Stimulated activated CD8-positive, alpha-beta memory T cell treated with anti-CD3 and anti-CD28 coated beads, Interleukin-2, amount 100 ng/mL, for 48 hours (primary cell): ENCODE results near the gene PI4K2A.
A peak's percentile ranks its signal among the peaks of the same experiment; 100 is the strongest.
"Not testable (repeated sequence)": the region's sequence is repeated elsewhere in the genome, so short reads cannot be mapped to it uniquely, and the experiment has no call there.

Source experiments
- DNase-seq, 2 donors: peaks; one replicate each; pipeline ENCODE4 v3.0.0-alpha.2; 2020; ENCODE audit warnings: low read depth in 2 of 2

Gene PI4K2A

DNA sequence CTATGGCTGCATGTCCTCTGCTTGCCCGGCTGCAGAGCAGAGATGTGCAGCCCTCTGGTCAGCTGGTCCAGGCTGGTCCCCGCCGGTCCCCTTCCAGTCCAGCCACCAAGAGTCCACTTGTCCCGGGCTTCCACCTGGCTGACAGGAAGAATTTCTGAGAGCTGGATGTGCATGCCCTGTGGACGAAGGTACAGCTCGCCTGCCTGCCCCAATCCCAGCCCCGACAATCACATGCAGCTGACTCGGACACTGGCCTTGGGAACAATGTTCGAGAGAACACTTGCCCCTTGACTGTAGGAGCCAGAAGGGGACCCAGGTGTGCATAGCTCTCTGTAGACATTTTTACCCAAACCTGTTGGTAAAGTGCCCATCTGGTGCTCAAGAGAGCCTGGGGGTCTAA, 34.8 kb downstream of the PI4K2A start:
- DNase-seq = no peak

DNA sequence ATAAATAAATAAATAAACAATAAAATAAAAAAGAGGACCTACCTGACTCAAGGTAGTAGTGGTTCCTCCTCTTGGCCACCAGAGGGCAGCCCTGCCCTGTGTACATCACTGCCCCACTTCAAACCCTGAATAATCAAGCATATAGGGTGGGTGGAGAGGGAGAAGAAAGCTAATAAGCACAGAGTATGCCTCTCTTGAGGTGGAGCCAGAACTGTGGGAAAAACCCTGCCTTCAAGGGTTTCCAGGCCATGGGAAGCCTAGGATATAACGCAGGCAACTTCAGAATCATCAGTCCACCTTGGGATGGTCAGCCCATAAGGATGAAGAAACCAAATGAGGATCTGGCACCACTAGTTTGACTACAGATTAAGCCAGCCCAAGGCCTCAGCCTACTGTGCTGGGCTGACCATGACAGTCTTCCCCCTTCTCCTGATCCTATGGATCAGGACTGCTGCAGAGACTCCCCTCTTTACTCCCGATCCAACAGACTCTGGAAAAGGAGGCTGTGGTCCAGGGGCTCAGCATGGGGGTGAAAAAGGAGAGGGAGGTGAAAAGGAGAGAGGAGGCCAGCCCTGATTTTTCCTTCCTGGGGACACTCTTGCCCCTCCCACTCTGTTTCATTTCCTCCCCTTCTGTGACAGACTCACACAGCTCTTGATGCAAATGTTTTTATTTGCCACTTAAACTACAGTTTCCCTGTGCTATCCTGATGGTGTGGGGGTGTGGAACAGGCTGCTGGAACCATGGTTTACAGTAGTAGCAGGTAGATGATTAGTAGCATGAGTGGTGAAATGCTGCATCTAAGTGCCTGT, 36.5 kb downstream of the PI4K2A start:
- DNase-seq = peak in 1 of 2 donors; percentile 10

DNA sequence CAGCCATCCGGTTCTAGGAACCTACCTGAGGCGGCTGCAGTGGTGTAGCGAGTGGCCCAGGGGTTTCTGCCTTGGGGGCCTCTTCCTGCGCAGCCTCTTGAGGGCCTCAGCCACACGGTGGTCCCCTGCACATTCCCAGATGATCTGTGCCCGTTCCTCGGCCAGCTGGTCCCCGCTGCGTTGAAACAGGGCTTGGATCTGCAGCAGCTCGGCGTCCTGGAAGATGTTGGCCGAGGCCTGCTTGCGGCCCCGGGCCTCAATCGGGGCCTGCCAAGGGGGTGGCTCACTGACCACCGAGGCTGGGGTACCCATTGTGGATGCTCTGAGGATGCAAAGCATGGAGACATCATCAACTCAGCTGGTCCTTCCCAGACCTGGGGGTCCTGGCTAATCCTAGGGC, 39.1 kb downstream of the PI4K2A start:
- no peak for DNase-seq

DNA sequence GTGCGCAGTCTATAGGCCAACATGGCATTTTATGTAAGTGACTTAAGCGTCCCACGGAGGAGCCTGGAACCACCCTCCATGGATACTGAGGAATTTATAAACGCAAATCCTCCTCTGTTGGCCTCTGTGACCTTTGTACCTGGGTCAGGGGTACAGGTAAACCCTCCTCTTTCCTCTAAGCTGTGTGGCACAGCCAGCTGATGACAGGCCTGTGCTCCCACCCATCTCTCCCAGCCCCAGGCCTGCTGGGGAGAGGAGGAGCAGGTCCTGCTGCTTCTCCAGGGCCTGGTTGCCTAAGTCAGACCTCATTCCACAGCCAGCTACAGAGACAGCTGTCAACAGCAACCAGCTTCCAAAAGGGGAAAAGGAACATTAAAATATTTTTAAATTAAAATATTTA, 41.6 kb downstream of the PI4K2A start:
- DNase-seq = no peak

- no peak for DNase-seq
Measured at GRCh38 chr10:97683556-97684367, 43.3 kb downstream of the PI4K2A start.

DNA sequence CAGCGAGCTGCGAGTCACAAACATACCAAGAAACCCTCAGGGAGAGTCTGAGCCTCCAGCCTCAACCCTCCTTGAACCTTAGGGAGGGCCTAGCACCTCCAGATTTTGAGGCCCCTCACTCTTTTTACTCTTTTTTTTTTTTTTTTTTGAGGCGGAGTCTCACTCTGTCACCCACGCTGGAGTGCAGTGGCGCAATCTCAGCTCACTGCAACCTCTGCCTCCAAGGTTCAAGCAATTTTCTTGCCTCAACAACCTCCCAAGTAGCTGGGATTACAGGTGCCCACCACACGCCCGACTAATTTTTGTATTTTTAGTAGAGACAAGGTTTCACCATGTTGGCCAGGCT, 43.9 kb downstream of the PI4K2A start:
- not testable (repeated sequence) for DNase-seq

- no peak for DNase-seq
Measured at GRCh38 chr10:97684866-97685394, 44.5 kb downstream of the PI4K2A start.

- no peak for DNase-seq
Measured at GRCh38 chr10:97685395-97685958, 45.0 kb downstream of the PI4K2A start.

GRCh38 chr10:97686301-97686961, 46.0 kb downstream of the PI4K2A start:
- DNase-seq = no peak

DNA sequence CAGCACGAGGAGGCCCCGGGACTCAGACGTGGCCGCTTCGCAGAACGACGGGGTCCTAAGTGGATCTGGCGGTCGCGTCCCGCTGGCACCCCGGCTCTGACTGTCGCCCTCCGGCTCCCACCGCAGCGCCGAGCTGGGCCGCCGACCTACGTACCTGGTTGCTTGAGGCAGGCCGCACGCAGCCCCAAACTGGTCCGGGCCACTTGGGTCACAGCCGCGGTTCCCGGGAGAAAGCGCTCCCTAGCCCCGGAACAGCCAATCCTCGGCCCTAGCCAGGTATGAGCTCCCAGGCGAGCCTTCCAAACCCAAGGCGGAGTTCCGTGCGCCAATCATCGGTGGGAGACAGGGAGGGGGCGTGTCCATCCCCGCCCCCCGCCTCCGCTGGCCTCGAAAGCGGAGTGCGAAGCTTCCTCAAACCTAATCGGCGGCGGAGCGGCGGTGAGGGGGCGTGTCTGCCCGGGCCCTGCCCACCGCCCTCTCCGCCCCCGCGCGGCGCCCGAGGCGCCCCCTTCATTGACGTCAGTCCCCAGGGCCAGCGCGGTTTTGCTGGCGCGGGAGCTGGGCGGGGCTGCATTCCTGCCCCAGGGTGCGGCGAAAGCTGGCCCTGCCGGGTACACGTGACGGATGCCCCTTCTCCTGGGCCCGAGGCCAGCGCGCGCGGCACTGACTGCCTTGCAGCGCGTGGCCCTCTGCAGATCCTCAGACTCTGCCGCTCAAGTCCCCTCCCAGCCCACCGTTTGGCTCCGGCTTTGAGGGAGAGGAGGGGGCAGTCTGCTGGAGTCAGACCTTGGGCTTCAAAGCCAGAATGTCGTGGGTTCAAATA, 46.7 kb downstream of the PI4K2A start, which contains the start of gene AVPI1:
Gene AVPI1, minus strand, starts transcription at position 280 of the 823 bp plus-strand sequence. CDS start 7,336 bp downstream, outside the sequence.
- peak; percentile 92 to 93 for DNase-seq

GRCh38 chr10:97687785-97688781, 47.6 kb downstream of the PI4K2A start:
- no peak for DNase-seq

- no peak for DNase-seq
Measured at GRCh38 chr10:97689559-97690020, 49.1 kb downstream of the PI4K2A start.

DNA sequence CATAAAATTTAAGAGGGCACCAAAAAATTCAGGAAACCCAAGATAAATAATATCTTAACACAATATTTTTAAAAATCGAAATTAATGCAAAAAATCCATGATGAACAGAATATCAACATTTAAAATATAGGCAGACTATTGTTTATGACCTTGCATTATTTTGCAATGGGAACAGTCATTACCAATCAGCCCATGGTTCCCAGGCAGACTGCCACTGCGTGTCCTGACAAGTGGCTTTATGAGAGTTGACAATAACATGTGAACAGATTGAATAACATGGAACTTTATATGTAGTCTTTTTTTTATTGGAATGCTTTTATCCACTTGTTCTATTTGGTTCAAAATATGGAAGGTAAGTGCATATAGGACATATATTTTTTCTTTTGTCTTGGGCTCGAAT, 49.7 kb downstream of the PI4K2A start:
- no peak for DNase-seq

- not testable (repeated sequence) for DNase-seq
Measured at GRCh38 chr10:97698072-97698655, 57.7 kb downstream of the PI4K2A start.

- no peak for DNase-seq
Measured at GRCh38 chr10:97701438-97702069, 61.1 kb downstream of the PI4K2A start.

DNA sequence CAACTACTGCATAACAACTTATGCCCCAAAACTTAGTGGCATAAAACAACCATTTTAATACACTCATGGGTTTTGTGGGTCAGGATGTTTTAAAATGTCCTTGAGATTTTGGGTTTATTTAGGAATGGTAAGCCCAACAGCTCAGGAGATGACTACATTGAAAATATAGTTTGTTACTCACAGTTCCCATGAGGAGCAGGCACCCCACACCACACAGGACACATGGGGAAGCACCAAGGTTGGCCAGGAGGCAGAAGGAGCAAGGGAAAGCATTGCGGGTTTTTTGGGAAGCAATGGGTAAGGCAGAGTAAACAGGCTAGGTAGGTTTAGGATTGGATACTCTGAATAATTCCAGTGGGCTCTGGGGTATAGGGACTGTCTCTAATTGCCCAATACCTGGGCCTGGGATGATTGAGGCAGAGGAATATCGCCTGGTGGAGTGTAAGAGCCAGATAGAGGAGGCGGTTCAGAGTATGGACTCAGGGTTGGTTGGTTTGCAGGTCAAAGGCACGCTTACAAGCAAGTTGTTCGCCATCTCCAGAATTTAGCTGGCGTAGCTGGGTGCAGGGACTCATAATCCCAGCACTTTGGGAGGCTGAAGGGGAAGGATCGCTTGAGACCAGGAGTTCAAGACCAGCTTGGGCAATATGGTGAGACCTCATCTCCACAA, 63.1 kb downstream of the PI4K2A start:
- DNase-seq = no peak

- no peak for DNase-seq
Measured at GRCh38 chr10:97704341-97704740, 63.9 kb downstream of the PI4K2A start.
